Immature natural killer cell (primary cell): ENCODE results near the gene RRP9. TPM values are rescaled to one million over a fixed set of nuclear protein-coding genes. Genes with fewer than 3 reads are reported as not detected.

ENCODE experiments used
- DNase-seq, 3 donors: peaks; one replicate each; pipeline ENCODE4 v3.0.0; 2022; ENCODE audit warnings: mixed read lengths in 1 of 3
- H3K27ac Mint-ChIP-seq, 6 donors: one replicate each; pipeline ENCODE4 v1.8.0; 2020; ENCODE audit warnings: mixed read lengths in 6 of 6, mild to moderate bottlenecking in 5 of 6, inconsistent platforms in 4 of 6, moderate library complexity in 3 of 6
- H3K27me3 Mint-ChIP-seq, 3 donors: one replicate each; pipeline ENCODE4 v1.8.0; 2020 to 2021; ENCODE audit warnings: low read depth in 3 of 3, mild to moderate bottlenecking in 3 of 3, mixed read lengths in 3 of 3, moderate library complexity in 3 of 3, inconsistent platforms in 1 of 3
- H3K36me3 Mint-ChIP-seq, 3 donors: one replicate each; pipeline ENCODE4 v1.8.0; 2020; ENCODE audit warnings: mixed read lengths in 3 of 3, inconsistent platforms in 2 of 3, mild to moderate bottlenecking in 2 of 3
- H3K4me1 Mint-ChIP-seq, 2 donors: one replicate each; pipeline ENCODE4 v1.8.0; 2020; ENCODE audit warnings: inconsistent platforms in 2 of 2, mild to moderate bottlenecking in 2 of 2, mixed read lengths in 2 of 2, moderate library complexity in 1 of 2
- H3K4me3 Mint-ChIP-seq, 5 donors: one replicate each; pipeline ENCODE4 v1.8.0; 2020; ENCODE audit warnings: mild to moderate bottlenecking in 5 of 5, mixed read lengths in 5 of 5, inconsistent platforms in 3 of 5, moderate library complexity in 3 of 5
- H3K9me3 Mint-ChIP-seq, 6 donors: one replicate each; pipeline ENCODE4 v1.8.0; 2020; ENCODE audit warnings: mild to moderate bottlenecking in 6 of 6, mixed read lengths in 6 of 6, inconsistent platforms in 4 of 6, moderate library complexity in 3 of 6
- polyA plus RNA-seq, 3 donors: library from polyadenylated mRNA; unstranded; fragments of 300-500 nt; fragmentation: Illumina TruSeq; gene quantifications; one replicate each; pipeline ENCODE4 v1.2.3, GENCODE V29; 2021

RRP9 gene
- polyA plus RNA-seq, 3 donors from 2014 or later, result 15.5 to 22.5 (median 21.2) TPM

DNA sequence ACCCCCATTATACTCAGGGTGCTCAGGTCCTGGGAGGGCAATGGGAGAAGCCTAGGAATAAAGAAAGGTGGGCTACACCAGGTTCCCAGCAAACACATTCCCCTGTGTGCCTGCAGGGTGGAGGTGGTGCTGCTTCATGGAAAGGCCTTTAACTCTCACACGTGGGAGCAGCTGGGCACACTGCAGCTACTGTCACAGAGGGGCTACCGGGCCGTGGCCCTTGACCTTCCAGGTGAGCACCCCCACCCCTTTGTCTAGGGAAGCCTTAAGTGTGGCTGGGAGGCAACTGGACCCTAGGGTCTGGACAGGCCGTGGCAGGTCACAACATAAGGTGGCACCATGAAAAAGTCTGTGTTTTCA, 36.4 kb upstream of the RRP9 start:
- H3K4me3 Mint-ChIP-seq, result no peak overlapping the region
- H3K36me3 Mint-ChIP-seq, result no peaks in the 10 kb centered on the region
- no peak for DNase-seq
- H3K27ac Mint-ChIP-seq, result peak overlapping the region in 2 of 6 donors; percentile 7 to 68
- H3K9me3 Mint-ChIP-seq, result peaks cover 0 to 1% (median 0%) of the 10 kb centered on the region in 6 donors
- peaks cover 2 to 19% (median 6%) of the 10 kb centered on the region in 3 donors for H3K27me3 Mint-ChIP-seq
- peaks cover 55 to 58% of the 10 kb centered on the region in 2 donors for H3K4me1 Mint-ChIP-seq

DNA sequence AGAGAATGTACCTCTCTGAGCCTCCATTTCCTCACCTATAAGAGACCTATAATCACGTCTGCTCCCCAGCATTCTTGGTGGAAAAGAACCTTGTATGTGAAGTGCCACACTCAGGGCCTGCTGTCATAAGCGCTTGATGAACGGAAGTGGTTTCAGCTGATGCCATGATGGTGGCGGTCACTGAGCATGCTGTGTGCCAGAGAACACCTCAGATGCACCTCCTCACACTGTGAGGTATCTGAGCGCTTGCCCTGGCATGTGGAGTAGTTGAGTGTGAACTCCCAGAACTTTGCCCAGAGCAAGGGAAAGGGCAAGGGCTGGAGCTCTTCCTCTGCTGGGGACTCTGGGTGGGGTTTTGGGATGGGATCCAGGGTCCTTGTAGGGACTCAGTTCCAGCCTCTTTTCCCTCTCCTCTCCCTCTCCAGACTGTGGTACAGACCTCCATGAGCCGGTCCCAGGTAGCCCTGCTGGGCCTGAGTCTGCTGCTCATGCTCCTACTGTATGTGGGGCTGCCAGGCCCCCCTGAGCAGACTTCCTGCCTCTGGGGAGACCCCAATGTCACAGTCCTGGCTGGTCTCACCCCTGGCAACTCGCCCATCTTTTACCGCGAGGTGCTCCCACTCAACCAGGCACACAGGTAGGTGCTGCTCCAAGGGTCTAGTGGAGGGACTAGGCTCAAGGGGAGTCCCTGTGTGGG, 35.9 kb upstream of the RRP9 start:
- H3K4me1 Mint-ChIP-seq, result peaks cover 52 to 54% of the 10 kb centered on the region in 2 donors
- H3K36me3 Mint-ChIP-seq, result no peaks in the 10 kb centered on the region
- H3K9me3 Mint-ChIP-seq, result peaks cover 0 to 1% (median 0%) of the 10 kb centered on the region in 6 donors
- H3K4me3 Mint-ChIP-seq, result peak overlapping the region; percentile 22 to 77 (median 65)
- peaks cover 2 to 19% (median 6%) of the 10 kb centered on the region in 3 donors for H3K27me3 Mint-ChIP-seq
- DNase-seq, result peak in 1 of 3 donors; percentile 39
- H3K27ac Mint-ChIP-seq, result peak overlapping the region; percentile 11 to 89 (median 64)

DNA sequence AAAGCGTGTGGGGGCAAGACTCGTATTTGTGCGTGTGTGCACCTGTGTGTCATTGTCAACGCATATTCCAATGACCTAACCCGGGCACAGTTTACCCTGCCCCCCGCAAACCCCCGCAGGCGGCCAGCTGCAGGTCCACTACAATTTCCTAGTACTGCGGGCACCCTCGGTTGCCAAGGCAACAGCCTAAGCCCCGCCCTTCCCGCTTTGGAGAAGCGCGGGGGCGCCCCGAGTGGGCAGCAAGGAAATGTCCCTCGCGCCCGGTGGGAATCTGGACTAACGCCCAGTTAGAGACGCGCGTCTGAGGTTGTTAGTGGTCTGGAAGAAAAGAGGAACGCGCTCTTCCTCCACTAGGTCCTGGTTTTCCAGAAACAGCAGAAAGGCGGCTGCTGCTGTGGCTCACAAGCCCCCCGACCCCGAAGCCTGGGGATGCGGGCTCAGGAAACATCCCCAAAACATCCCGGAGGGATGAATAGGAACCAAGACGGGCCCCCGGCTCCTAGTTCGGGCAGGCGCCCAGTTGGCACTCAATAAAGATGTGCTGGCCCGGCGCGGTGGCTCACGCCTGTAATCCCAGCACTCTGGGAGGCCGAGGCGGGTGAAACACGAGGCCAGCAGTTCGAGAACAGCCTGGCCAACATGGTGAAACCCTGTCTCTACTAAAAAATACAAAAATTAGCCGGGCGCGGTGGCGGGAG, 34.3 kb upstream of the RRP9 start:
- Mint-ChIP-seq H3K27ac (peak overlapping the region in 5 of 6 donors; percentile 42 to 88 (median 74)), H3K4me1 (peaks cover 38 to 43% of the 10 kb centered on the region in 2 donors), H3K9me3 (peaks cover 0 to 1% (median 0%) of the 10 kb centered on the region in 6 donors), H3K4me3 (peak overlapping the region; percentile 89 to 98 (median 90)), H3K36me3 (no peaks in the 10 kb centered on the region), H3K27me3 (peaks cover 3 to 12% (median 5%) of the 10 kb centered on the region in 3 donors)
- peak; percentile 43 to 47 (median 47) for DNase-seq

DNA sequence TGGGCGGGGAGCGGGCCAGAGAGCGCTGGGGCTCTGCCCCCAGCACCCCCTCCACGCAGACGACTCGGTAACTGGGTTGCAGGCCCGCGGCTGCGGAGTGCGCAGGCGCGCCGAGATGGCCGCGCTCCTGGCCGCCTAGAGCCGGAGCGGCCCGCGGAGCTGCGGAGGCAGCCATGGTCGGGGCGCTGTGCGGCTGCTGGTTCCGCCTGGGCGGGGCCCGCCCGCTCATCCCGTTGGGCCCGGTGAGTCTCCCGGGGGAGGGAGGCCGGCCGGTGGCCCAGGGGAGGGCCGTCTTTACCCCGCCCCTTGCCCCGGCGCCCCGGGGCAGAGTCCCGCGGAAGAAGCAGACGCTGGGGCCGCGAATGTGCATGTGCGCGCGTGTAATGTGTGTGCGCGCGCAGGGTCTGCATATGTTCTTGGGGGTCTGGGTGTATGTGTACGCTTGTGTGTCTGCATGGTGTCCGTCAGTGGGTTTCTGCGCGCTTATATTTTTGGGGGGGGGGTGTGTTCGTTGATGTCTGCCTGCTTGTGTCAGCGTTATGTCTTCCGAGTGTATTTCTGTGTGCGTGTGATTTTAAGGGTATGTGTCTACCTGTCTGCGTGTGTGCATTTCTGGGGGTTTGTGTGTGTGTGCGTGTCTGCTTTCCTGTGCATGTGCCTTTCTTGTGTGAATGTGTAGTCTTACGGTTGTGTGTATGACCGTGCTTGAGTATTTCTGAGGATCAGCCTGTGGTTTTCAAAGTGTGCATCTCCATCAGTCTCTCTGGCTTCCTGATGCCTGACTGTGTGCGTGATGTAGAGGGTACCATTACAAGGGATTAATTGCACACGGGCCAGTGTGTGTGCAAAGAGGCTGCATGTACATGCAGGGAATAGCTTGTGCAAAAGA, 33.5 kb upstream of the RRP9 start, which contains the start of gene ABHD14A:
Gene ABHD14A (plus strand): TSS at position 102 of the 889 bp plus-strand sequence. CDS start 72 bp downstream, at position 174.
- Mint-ChIP-seq H3K27ac (peak within 1 kb of the TSS; percentile 85 to 94 (median 92)), H3K36me3 (no peaks in the 10 kb centered on the region), H3K4me1 (peaks cover 36 to 41% of the 10 kb centered on the region in 2 donors), H3K4me3 (peak within 1 kb of the TSS; percentile 95 to 98 (median 96)), H3K9me3 (peaks cover 0 to 1% (median 0%) of the 10 kb centered on the region in 6 donors), H3K27me3 (peaks cover 3 to 9% (median 5%) of the 10 kb centered on the region in 3 donors)
- peak; percentile 77 to 81 (median 80) for DNase-seq

DNA sequence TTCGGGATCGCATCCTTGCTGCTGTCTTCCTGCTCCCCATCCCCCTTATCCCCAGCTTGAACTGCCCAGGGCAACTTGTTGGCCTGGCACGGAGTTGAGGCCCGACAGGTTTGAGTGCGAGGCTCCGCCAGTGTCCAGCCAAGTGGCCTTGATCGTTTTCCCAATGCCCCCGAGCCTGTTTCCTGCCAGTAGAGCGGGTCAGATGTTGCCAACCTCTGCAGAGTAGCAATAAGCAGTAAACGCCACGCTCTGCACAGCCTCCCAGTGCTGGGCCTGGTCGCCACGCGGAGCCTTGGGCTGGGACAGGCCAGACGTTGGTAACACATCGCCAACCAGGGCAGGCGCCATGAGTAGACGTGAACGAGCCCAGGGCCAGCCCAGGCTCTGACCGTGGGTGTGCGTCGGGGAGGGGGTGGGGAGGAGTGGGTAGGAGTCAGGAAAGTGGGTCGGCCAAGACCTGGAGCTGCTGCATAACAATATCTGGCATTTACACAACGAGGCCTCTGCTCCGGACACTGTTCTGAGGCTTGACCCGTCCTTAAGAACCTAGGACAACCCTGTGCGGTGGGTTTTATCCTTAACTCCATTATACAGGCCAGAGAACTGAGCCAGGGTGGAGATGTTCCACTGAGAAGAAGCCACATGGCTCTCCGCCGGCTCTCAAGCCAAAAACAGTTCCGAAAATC, 32.7 kb upstream of the RRP9 start:
- peak in 1 of 3 donors; percentile 14 for DNase-seq
- Mint-ChIP-seq H3K4me1 (peaks cover 36 to 41% of the 10 kb centered on the region in 2 donors), H3K4me3 (peak overlapping the region; percentile 95 to 97 (median 96)), H3K27ac (peak overlapping the region; percentile 85 to 94 (median 92)), H3K9me3 (peaks cover 0 to 1% (median 0%) of the 10 kb centered on the region in 6 donors), H3K27me3 (peaks cover 5 to 9% (median 5%) of the 10 kb centered on the region in 3 donors), H3K36me3 (no peaks in the 10 kb centered on the region)

DNA sequence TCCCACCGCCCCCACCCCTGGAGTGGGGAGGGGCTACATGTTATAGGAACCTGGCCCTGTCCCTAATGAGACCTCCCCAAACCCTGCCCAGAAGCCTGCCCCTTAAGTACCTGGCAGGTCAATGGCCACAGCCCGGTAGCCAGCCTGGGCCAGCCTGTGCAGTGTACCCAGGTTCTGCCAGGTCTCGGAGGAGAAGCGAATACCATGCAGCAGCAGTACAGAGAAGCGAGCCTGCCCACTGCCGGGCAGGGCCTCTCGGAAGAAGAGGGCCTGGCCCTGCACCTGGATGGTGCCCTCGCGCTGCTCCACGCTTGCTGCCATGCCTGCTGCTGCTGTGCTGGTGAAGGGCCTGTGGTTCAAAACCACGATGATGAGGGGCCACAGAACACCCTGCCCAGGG, 29.6 kb upstream of the RRP9 start:
- Mint-ChIP-seq H3K9me3 (peaks cover 0 to 1% (median 0%) of the 10 kb centered on the region in 6 donors), H3K4me3 (peak overlapping the region in 2 of 5 donors; percentile 18 to 21), H3K4me1 (peaks cover 31 to 37% of the 10 kb centered on the region in 2 donors), H3K27ac (peak overlapping the region in 2 of 6 donors; percentile 7 to 45), H3K27me3 (peaks cover 5 to 11% (median 5%) of the 10 kb centered on the region in 3 donors), H3K36me3 (no peaks in the 10 kb centered on the region)
- DNase-seq, result no peak

DNA sequence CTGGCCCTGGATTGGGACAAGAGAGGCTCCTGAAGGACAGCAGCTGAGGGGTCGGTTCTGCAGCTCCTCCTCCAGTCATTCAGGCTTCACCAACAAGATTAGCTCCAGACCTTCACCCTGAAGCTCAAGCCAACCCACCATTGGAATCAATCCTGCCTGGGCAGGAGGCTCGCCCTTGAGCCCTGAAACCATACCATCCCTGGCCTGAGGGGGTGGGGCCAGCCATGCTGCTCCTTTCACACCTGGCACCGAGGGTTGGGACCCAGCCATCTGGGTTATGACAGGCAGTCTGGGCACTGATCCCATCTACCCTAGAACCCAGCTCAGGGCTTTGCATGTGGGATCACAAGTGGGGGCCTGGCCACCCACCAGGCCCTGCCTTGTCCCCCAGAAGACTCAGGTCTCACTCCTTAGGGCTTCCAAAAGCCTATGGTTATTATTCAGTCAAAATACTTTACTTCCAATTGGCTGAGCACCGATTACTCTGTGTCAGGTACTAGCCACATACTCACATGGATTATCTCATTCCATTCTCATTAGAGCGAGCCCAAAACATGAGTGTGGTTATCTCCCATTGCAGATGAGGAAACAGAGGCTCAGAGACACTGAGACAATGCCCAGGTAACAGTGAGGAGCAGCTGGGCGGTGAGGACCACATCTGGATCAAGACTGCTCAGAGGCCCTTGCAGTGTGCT, 29.0 kb upstream of the RRP9 start:
- Mint-ChIP-seq H3K27ac (peak overlapping the region in 3 of 6 donors; percentile 34 to 50 (median 45)), H3K4me3 (peak overlapping the region in 1 of 5 donors; percentile 14), H3K4me1 (peaks cover 27 to 34% of the 10 kb centered on the region in 2 donors), H3K27me3 (peaks cover 5 to 11% (median 7%) of the 10 kb centered on the region in 3 donors), H3K36me3 (no peaks in the 10 kb centered on the region), H3K9me3 (peaks cover 0 to 1% (median 0%) of the 10 kb centered on the region in 6 donors)
- DNase-seq, result no peak

- Mint-ChIP-seq H3K4me3 (no peak overlapping the region), H3K4me1 (peaks cover 19 to 31% of the 10 kb centered on the region in 2 donors), H3K36me3 (no peaks in the 10 kb centered on the region), H3K27ac (peak overlapping the region in 1 of 6 donors; percentile 37), H3K9me3 (peaks cover 0 to 1% (median 0%) of the 10 kb centered on the region in 6 donors), H3K27me3 (peaks cover 5 to 15% (median 8%) of the 10 kb centered on the region in 3 donors)
- DNase-seq, result no peak
These were observed 28.1 kb upstream of the RRP9 start for GRCh38 chr3:51969841-51970240.

GRCh38 chr3:51968883-51969678, 27.4 kb upstream of the RRP9 start:
- H3K27me3 Mint-ChIP-seq, result peaks cover 4 to 11% (median 6%) of the 10 kb centered on the region in 3 donors
- H3K27ac Mint-ChIP-seq, result peak overlapping the region in 2 of 6 donors; percentile 24 to 75
- no peak for DNase-seq
- no peaks in the 10 kb centered on the region for H3K36me3 Mint-ChIP-seq
- H3K4me3 Mint-ChIP-seq, result peak overlapping the region; percentile 53 to 71 (median 64)
- no peaks in the 10 kb centered on the region for H3K9me3 Mint-ChIP-seq
- peaks cover 12 to 25% of the 10 kb centered on the region in 2 donors for H3K4me1 Mint-ChIP-seq

DNA sequence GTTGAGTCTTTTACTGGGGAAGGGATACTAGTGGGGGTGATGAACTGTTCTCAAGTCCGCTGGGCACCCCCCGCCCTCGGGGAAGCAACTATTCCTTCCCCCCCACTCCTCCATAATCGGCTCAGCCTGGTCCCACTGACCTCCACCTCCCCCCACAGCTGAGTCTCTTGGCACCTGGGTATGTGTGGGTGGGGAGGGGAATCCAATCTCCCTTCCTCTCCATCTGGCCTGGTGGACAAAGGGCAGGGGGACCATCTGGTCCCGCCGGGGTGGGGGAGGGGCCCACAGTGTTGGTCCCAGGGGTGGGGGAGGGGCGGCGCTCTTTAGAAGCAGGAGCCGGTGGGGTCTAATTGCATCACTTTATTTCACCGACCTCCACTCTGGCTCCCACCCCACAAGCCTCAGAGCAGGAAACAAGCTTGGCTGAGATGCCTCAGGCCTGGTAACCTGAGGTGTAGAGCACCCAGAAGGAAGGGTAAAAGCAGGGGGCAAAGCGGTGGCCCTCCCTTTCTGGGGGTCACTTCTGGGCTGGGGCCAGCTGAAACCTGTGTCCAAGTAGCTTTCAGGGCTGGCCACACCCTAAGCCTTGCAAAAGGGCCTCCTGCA, 26.6 kb upstream of the RRP9 start:
- peaks cover 3 to 6% (median 4%) of the 10 kb centered on the region in 3 donors for H3K27me3 Mint-ChIP-seq
- no peak for DNase-seq
- no peaks in the 10 kb centered on the region for H3K9me3 Mint-ChIP-seq
- peaks cover 5 to 17% of the 10 kb centered on the region in 2 donors for H3K4me1 Mint-ChIP-seq
- H3K36me3 Mint-ChIP-seq, result no peaks in the 10 kb centered on the region
- H3K4me3 Mint-ChIP-seq, result peak overlapping the region; percentile 61 to 83 (median 74)
- H3K27ac Mint-ChIP-seq, result peak overlapping the region in 1 of 6 donors; percentile 57
